ENCODE data around the gene CCSAP.
"Not testable (repeated sequence)": the region's sequence is repeated elsewhere in the genome, so short reads cannot be mapped to it uniquely, and the experiment has no call there.

The CCSAP gene

GRCh38 chr1:229378035-229378434, 35.2 kb upstream of the CCSAP start:
- H4K8ac ChIP-seq (ENCODE audit: low read depth, low read length); H2AK5ac ChIP-seq (ENCODE audit: low read depth, low read length); H2BK15ac ChIP-seq (ENCODE audit: low read length); H3K9ac ChIP-seq (ENCODE audit: low read depth, low read length, poor library complexity); H4K91ac ChIP-seq (ENCODE audit: low read depth, low read length, poor library complexity); H2BK120ac ChIP-seq (ENCODE audit: low read depth, low read length); H2AFZ ChIP-seq (ENCODE audit: low read length); H2BK5ac ChIP-seq (ENCODE audit: low read length); H3K4me1 ChIP-seq (ENCODE audit: control insufficient read depth in 2 of 2, insufficient read depth in 1 of 2, low read depth in 1 of 2, low read length in 2 of 2); DNase-seq (ENCODE audit: low spot score); H3K14ac ChIP-seq (ENCODE audit: low read length); H3K4ac ChIP-seq (ENCODE audit: low read length); H2BK12ac ChIP-seq (ENCODE audit: low read length); H3K9me3 ChIP-seq (replicated peaks in 1 of 2; ENCODE audit: control insufficient read depth in 2 of 2, insufficient read depth in 1 of 2, low read depth in 1 of 2, low read length in 2 of 2); H3K36me3 ChIP-seq (replicated peaks in 1 of 2; ENCODE audit: control insufficient read depth in 2 of 2, insufficient read depth in 2 of 2, low read length in 2 of 2); H3K4me2 ChIP-seq (ENCODE audit: insufficient read depth, low read length, poor library complexity, severe bottlenecking); H3K18ac ChIP-seq (ENCODE audit: low read length); H3K23ac ChIP-seq (ENCODE audit: low read depth, low read length, poor library complexity); H3K79me1 ChIP-seq (ENCODE audit: low read depth, low read length); H3K4me3 ChIP-seq (ENCODE audit: low read length in 2 of 2); H3K27ac ChIP-seq (replicated peaks; ENCODE audit: low read length): not testable (repeated sequence)
- peaks cover 0 to 28% (median 0%) of the 10 kb centered on the region in 3 experiments for H3K27me3 ChIP-seq (ENCODE audit: control insufficient read depth in 3 of 3, insufficient read depth in 3 of 3, low read depth in 1 of 3, low read length in 3 of 3)
- WGBS, 2 donors (ENCODE audit: extremely low coverage in 2 of 2, insufficient read length in 2 of 2, insufficient replicate concordance in 1 of 2), result no CpG with 5 or more reads among the region's 6 CpGs

- peak overlapping the region; percentile 24 for H3K18ac ChIP-seq (ENCODE audit: low read length)
- peaks cover 0 to 9% of the 10 kb centered on the region in 2 donors for H3K4me1 ChIP-seq (ENCODE audit: control insufficient read depth in 2 of 2, insufficient read depth in 1 of 2, low read depth in 1 of 2, low read length in 2 of 2)
- H3K36me3 ChIP-seq (replicated peaks in 1 of 2; ENCODE audit: control insufficient read depth in 2 of 2, insufficient read depth in 2 of 2, low read length in 2 of 2), result peaks cover 0 to 2% of the 10 kb centered on the region in 2 donors
- no peak overlapping the region for H3K23ac ChIP-seq (ENCODE audit: low read depth, low read length, poor library complexity)
- no peak overlapping the region for H2AFZ ChIP-seq (ENCODE audit: low read length)
- H3K14ac ChIP-seq (ENCODE audit: low read length), result no peak overlapping the region
- no peak overlapping the region for H2BK15ac ChIP-seq (ENCODE audit: low read length)
- no peak overlapping the region for H3K4me3 ChIP-seq (ENCODE audit: low read length in 2 of 2)
- H3K79me1 ChIP-seq (ENCODE audit: low read depth, low read length), result no peaks in the 10 kb centered on the region
- peaks cover 0 to 33% (median 0%) of the 10 kb centered on the region in 3 experiments for H3K27me3 ChIP-seq (ENCODE audit: control insufficient read depth in 3 of 3, insufficient read depth in 3 of 3, low read depth in 1 of 3, low read length in 3 of 3)
- WGBS, 2 donors (ENCODE audit: extremely low coverage in 2 of 2, insufficient read length in 2 of 2, insufficient replicate concordance in 1 of 2), result no CpG with 5 or more reads among the region's 10 CpGs
- H4K8ac ChIP-seq (ENCODE audit: low read depth, low read length), result no peak overlapping the region
- no peak overlapping the region for H3K27ac ChIP-seq (replicated peaks; ENCODE audit: low read length)
- no peak overlapping the region for H2AK5ac ChIP-seq (ENCODE audit: low read depth, low read length)
- H3K9me3 ChIP-seq (replicated peaks in 1 of 2; ENCODE audit: control insufficient read depth in 2 of 2, insufficient read depth in 1 of 2, low read depth in 1 of 2, low read length in 2 of 2), result peaks cover 0 to 4% of the 10 kb centered on the region in 2 donors
- H2BK12ac ChIP-seq (ENCODE audit: low read length), result no peak overlapping the region
- no peak overlapping the region for H4K91ac ChIP-seq (ENCODE audit: low read depth, low read length, poor library complexity)
- no peak overlapping the region for H3K4ac ChIP-seq (ENCODE audit: low read length)
- no peak overlapping the region for H2BK120ac ChIP-seq (ENCODE audit: low read depth, low read length)
- no peak for DNase-seq (ENCODE audit: low spot score)
- H2BK5ac ChIP-seq (ENCODE audit: low read length), result no peak overlapping the region
- H3K9ac ChIP-seq (ENCODE audit: low read depth, low read length, poor library complexity), result no peak overlapping the region
- H3K4me2 ChIP-seq (ENCODE audit: insufficient read depth, low read length, poor library complexity, severe bottlenecking), result no peak overlapping the region
Measured at GRCh38 chr1:229377429-229377828, 34.6 kb upstream of the CCSAP start.

GRCh38 chr1:229376521-229376920, 33.7 kb upstream of the CCSAP start:
- Histone ChIP-seq H3K9me3 (replicated peaks in 1 of 2; ENCODE audit: control insufficient read depth in 2 of 2, insufficient read depth in 1 of 2, low read depth in 1 of 2, low read length in 2 of 2) (peaks cover 0 to 5% of the 10 kb centered on the region in 2 donors), H2BK15ac (ENCODE audit: low read length) (no peak overlapping the region), H3K23ac (ENCODE audit: low read depth, low read length, poor library complexity) (no peak overlapping the region), H3K4me2 (ENCODE audit: insufficient read depth, low read length, poor library complexity, severe bottlenecking) (no peak overlapping the region), H4K91ac (ENCODE audit: low read depth, low read length, poor library complexity) (no peak overlapping the region), H3K79me1 (ENCODE audit: low read depth, low read length) (no peaks in the 10 kb centered on the region), H3K36me3 (replicated peaks in 1 of 2; ENCODE audit: control insufficient read depth in 2 of 2, insufficient read depth in 2 of 2, low read length in 2 of 2) (peaks cover 0 to 2% of the 10 kb centered on the region in 2 donors), H3K27ac (replicated peaks; ENCODE audit: low read length) (no peak overlapping the region), H4K8ac (ENCODE audit: low read depth, low read length) (no peak overlapping the region), H3K27me3 (ENCODE audit: control insufficient read depth in 3 of 3, insufficient read depth in 3 of 3, low read depth in 1 of 3, low read length in 3 of 3) (peaks cover 0 to 35% (median 0%) of the 10 kb centered on the region in 3 experiments), H3K4me3 (ENCODE audit: low read length in 2 of 2) (no peak overlapping the region), H3K9ac (ENCODE audit: low read depth, low read length, poor library complexity) (no peak overlapping the region), H2AK5ac (ENCODE audit: low read depth, low read length) (no peak overlapping the region), H3K4me1 (ENCODE audit: control insufficient read depth in 2 of 2, insufficient read depth in 1 of 2, low read depth in 1 of 2, low read length in 2 of 2) (peaks cover 0 to 7% of the 10 kb centered on the region in 2 donors), H3K18ac (ENCODE audit: low read length) (no peak overlapping the region), H3K14ac (ENCODE audit: low read length) (no peak overlapping the region), H2BK5ac (ENCODE audit: low read length) (no peak overlapping the region), H2AFZ (ENCODE audit: low read length) (no peak overlapping the region), H2BK12ac (ENCODE audit: low read length) (no peak overlapping the region), H3K4ac (ENCODE audit: low read length) (no peak overlapping the region), H2BK120ac (ENCODE audit: low read depth, low read length) (no peak overlapping the region)
- DNase-seq (ENCODE audit: low spot score), result no peak
- no CpG with 5 or more reads among the region's 6 CpGs for WGBS, 2 donors (ENCODE audit: extremely low coverage in 2 of 2, insufficient read length in 2 of 2, insufficient replicate concordance in 1 of 2)

GRCh38 chr1:229374485-229374884, 31.6 kb upstream of the CCSAP start:
- Histone ChIP-seq H2BK120ac (ENCODE audit: low read depth, low read length) (no peak overlapping the region), H2AFZ (ENCODE audit: low read length) (no peak overlapping the region), H4K91ac (ENCODE audit: low read depth, low read length, poor library complexity) (no peak overlapping the region), H2BK5ac (ENCODE audit: low read length) (no peak overlapping the region), H3K79me1 (ENCODE audit: low read depth, low read length) (no peaks in the 10 kb centered on the region), H3K27ac (replicated peaks; ENCODE audit: low read length) (no peak overlapping the region), H3K4me1 (ENCODE audit: control insufficient read depth in 2 of 2, insufficient read depth in 1 of 2, low read depth in 1 of 2, low read length in 2 of 2) (peaks cover 0 to under 1% of the 10 kb centered on the region in 2 donors), H2AK5ac (ENCODE audit: low read depth, low read length) (no peak overlapping the region), H4K8ac (ENCODE audit: low read depth, low read length) (no peak overlapping the region), H3K36me3 (replicated peaks in 1 of 2; ENCODE audit: control insufficient read depth in 2 of 2, insufficient read depth in 2 of 2, low read length in 2 of 2) (peaks cover 0 to 2% of the 10 kb centered on the region in 2 donors), H3K14ac (ENCODE audit: low read length) (no peak overlapping the region), H3K9ac (ENCODE audit: low read depth, low read length, poor library complexity) (peak overlapping the region; percentile 50), H2BK15ac (ENCODE audit: low read length) (no peak overlapping the region), H3K4me2 (ENCODE audit: insufficient read depth, low read length, poor library complexity, severe bottlenecking) (no peak overlapping the region), H3K18ac (ENCODE audit: low read length) (peak overlapping the region; percentile 88), H3K4me3 (ENCODE audit: low read length in 2 of 2) (peak overlapping the region in 1 of 2 donors; percentile 43), H3K4ac (ENCODE audit: low read length) (no peak overlapping the region), H3K9me3 (replicated peaks in 1 of 2; ENCODE audit: control insufficient read depth in 2 of 2, insufficient read depth in 1 of 2, low read depth in 1 of 2, low read length in 2 of 2) (peaks cover 0 to 5% of the 10 kb centered on the region in 2 donors), H3K23ac (ENCODE audit: low read depth, low read length, poor library complexity) (no peak overlapping the region), H2BK12ac (ENCODE audit: low read length) (no peak overlapping the region), H3K27me3 (ENCODE audit: control insufficient read depth in 3 of 3, insufficient read depth in 3 of 3, low read depth in 1 of 3, low read length in 3 of 3) (peaks cover 0 to 23% (median 0%) of the 10 kb centered on the region in 3 experiments)
- WGBS, 2 donors (ENCODE audit: extremely low coverage in 2 of 2, insufficient read length in 2 of 2, insufficient replicate concordance in 1 of 2), result no CpG with 5 or more reads among the region's 8 CpGs
- DNase-seq (ENCODE audit: low spot score), result no peak
